Measurements from ENCODE around the gene SPG11. TPM values are rescaled to one million over a fixed set of nuclear protein-coding genes. Genes with fewer than 3 reads are reported as not detected.

The SPG11 gene
- total and polyA plus RNA-seq, 2 experiments from 2014 or later = 23.3 to 42.2 TPM

DNA sequence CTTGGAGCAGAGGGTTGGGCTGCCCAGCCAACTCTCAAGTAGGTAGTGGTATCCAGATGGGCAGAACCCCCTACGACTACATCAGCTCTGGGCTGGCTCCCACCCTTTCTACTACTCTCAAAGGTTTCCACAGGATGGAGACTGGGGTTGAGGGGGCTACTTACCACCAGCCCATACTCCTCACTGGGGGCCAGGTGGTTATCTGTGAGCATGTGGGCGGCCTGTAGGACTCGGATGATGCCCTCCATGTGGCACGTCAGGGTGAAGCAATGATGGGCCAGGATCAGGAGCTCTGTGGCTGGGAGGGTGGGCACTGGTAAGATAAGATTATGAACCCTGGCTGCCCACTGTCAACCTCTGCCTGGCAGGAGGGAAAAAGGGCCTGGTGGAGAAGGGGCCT, 93.1 kb downstream of the SPG11 start:
- TF ChIP-seq STAT1 (IDR thresholded peaks at IDR 0.05; ENCODE audit: unreplicated experiment) = no peak
- no peak for TF ChIP-seq CREB1 (CRISPR knock-in tag; IDR thresholded peaks at IDR 0.05; ENCODE audit: low read depth)
- TF ChIP-seq, protein P1, sequence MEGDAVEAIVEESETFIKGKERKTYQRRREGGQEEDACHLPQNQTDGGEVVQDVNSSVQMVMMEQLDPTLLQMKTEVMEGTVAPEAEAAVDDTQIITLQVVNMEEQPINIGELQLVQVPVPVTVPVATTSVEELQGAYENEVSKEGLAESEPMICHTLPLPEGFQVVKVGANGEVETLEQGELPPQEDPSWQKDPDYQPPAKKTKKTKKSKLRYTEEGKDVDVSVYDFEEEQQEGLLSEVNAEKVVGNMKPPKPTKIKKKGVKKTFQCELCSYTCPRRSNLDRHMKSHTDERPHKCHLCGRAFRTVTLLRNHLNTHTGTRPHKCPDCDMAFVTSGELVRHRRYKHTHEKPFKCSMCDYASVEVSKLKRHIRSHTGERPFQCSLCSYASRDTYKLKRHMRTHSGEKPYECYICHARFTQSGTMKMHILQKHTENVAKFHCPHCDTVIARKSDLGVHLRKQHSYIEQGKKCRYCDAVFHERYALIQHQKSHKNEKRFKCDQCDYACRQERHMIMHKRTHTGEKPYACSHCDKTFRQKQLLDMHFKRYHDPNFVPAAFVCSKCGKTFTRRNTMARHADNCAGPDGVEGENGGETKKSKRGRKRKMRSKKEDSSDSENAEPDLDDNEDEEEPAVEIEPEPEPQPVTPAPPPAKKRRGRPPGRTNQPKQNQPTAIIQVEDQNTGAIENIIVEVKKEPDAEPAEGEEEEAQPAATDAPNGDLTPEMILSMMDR (conservative IDR thresholded peaks at IDR 0.05; ENCODE audit: low read depth in 2 of 2) = no peak
- no peak for TF ChIP-seq ZNF114 (CRISPR knock-in tag; IDR thresholded peaks at IDR 0.05)
- TF ChIP-seq EZH2 (IDR thresholded peaks at IDR 0.05; ENCODE audit: low read depth, unreplicated experiment) = no peak
- TF ChIP-seq, protein P2, sequence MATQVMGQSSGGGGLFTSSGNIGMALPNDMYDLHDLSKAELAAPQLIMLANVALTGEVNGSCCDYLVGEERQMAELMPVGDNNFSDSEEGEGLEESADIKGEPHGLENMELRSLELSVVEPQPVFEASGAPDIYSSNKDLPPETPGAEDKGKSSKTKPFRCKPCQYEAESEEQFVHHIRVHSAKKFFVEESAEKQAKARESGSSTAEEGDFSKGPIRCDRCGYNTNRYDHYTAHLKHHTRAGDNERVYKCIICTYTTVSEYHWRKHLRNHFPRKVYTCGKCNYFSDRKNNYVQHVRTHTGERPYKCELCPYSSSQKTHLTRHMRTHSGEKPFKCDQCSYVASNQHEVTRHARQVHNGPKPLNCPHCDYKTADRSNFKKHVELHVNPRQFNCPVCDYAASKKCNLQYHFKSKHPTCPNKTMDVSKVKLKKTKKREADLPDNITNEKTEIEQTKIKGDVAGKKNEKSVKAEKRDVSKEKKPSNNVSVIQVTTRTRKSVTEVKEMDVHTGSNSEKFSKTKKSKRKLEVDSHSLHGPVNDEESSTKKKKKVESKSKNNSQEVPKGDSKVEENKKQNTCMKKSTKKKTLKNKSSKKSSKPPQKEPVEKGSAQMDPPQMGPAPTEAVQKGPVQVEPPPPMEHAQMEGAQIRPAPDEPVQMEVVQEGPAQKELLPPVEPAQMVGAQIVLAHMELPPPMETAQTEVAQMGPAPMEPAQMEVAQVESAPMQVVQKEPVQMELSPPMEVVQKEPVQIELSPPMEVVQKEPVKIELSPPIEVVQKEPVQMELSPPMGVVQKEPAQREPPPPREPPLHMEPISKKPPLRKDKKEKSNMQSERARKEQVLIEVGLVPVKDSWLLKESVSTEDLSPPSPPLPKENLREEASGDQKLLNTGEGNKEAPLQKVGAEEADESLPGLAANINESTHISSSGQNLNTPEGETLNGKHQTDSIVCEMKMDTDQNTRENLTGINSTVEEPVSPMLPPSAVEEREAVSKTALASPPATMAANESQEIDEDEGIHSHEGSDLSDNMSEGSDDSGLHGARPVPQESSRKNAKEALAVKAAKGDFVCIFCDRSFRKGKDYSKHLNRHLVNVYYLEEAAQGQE (IDR thresholded peaks at IDR 0.05; ENCODE audit: unreplicated experiment) = no peak
- no peak for TF ChIP-seq ZNF331 (CRISPR knock-in tag; IDR thresholded peaks at IDR 0.05; ENCODE audit: low read depth)
- no peak for TF ChIP-seq POLR2AphosphoS5 (IDR thresholded peaks at IDR 0.05; ENCODE audit: low read depth)
- TF ChIP-seq, protein P3, sequence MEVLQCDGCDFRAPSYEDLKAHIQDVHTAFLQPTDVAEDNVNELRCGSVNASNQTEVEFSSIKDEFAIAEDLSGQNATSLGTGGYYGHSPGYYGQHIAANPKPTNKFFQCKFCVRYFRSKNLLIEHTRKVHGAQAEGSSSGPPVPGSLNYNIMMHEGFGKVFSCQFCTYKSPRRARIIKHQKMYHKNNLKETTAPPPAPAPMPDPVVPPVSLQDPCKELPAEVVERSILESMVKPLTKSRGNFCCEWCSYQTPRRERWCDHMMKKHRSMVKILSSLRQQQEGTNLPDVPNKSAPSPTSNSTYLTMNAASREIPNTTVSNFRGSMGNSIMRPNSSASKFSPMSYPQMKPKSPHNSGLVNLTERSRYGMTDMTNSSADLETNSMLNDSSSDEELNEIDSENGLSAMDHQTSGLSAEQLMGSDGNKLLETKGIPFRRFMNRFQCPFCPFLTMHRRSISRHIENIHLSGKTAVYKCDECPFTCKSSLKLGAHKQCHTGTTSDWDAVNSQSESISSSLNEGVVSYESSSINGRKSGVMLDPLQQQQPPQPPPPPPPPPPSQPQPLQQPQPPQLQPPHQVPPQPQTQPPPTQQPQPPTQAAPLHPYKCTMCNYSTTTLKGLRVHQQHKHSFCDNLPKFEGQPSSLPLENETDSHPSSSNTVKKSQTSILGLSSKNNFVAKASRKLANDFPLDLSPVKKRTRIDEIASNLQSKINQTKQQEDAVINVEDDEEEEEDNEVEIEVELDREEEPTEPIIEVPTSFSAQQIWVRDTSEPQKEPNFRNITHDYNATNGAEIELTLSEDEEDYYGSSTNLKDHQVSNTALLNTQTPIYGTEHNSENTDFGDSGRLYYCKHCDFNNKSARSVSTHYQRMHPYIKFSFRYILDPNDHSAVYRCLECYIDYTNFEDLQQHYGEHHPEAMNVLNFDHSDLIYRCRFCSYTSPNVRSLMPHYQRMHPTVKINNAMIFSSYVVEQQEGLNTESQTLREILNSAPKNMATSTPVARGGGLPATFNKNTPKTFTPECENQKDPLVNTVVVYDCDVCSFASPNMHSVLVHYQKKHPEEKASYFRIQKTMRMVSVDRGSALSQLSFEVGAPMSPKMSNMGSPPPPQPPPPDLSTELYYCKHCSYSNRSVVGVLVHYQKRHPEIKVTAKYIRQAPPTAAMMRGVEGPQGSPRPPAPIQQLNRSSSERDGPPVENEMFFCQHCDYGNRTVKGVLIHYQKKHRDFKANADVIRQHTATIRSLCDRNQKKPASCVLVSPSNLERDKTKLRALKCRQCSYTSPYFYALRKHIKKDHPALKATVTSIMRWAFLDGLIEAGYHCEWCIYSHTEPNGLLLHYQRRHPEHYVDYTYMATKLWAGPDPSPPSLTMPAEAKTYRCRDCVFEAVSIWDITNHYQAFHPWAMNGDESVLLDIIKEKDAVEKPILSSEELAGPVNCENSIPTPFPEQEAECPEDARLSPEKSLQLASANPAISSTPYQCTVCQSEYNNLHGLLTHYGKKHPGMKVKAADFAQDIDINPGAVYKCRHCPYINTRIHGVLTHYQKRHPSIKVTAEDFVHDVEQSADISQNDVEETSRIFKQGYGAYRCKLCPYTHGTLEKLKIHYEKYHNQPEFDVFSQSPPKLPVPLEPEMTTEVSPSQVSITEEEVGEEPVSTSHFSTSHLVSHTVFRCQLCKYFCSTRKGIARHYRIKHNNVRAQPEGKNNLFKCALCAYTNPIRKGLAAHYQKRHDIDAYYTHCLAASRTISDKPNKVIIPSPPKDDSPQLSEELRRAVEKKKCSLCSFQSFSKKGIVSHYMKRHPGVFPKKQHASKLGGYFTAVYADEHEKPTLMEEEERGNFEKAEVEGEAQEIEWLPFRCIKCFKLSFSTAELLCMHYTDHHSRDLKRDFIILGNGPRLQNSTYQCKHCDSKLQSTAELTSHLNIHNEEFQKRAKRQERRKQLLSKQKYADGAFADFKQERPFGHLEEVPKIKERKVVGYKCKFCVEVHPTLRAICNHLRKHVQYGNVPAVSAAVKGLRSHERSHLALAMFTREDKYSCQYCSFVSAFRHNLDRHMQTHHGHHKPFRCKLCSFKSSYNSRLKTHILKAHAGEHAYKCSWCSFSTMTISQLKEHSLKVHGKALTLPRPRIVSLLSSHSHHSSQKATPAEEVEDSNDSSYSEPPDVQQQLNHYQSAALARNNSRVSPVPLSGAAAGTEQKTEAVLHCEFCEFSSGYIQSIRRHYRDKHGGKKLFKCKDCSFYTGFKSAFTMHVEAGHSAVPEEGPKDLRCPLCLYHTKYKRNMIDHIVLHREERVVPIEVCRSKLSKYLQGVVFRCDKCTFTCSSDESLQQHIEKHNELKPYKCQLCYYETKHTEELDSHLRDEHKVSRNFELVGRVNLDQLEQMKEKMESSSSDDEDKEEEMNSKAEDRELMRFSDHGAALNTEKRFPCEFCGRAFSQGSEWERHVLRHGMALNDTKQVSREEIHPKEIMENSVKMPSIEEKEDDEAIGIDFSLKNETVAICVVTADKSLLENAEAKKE (CRISPR knock-in tag; IDR thresholded peaks at IDR 0.05) = no peak
- TF ChIP-seq NANOG (IDR thresholded peaks at IDR 0.05; ENCODE audit: borderline replicate concordance) = no peak
- TF ChIP-seq EZH2phosphoT487 (IDR thresholded peaks at IDR 0.05; ENCODE audit: unreplicated experiment) = no peak
- TF ChIP-seq, protein P4, sequence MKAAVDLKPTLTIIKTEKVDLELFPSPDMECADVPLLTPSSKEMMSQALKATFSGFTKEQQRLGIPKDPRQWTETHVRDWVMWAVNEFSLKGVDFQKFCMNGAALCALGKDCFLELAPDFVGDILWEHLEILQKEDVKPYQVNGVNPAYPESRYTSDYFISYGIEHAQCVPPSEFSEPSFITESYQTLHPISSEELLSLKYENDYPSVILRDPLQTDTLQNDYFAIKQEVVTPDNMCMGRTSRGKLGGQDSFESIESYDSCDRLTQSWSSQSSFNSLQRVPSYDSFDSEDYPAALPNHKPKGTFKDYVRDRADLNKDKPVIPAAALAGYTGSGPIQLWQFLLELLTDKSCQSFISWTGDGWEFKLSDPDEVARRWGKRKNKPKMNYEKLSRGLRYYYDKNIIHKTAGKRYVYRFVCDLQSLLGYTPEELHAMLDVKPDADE (IDR thresholded peaks at IDR 0.05) = no peak
- TF ChIP-seq JUNB (IDR thresholded peaks at IDR 0.05; ENCODE audit: unreplicated experiment) = no peak
- Histone ChIP-seq H3F3A (replicated peaks; ENCODE audit: low read depth) (peaks cover 10% of the 10 kb centered on the region; the same call in 1 of the 2 replicates), H3K79me2 (replicated peaks; ENCODE audit: insufficient read depth) (no peaks in the 10 kb centered on the region), H2AFZ (no peak overlapping the region), H3K27ac (ENCODE audit: low read depth) (no peak overlapping the region), H3K4me3 (no peak overlapping the region), H3K36me3 (ENCODE audit: insufficient read depth) (peaks cover 8% of the 10 kb centered on the region), H4K20me1 (replicated peaks; ENCODE audit: insufficient read depth) (no peaks in the 10 kb centered on the region; the same call in 1 of the 2 replicates), H3K9me2 (ENCODE audit: insufficient read depth) (no peaks in the 10 kb centered on the region), H3K4me2 (no peak overlapping the region), H3K4me1 (ENCODE audit: insufficient read depth) (no peaks in the 10 kb centered on the region), H3K27me3 (ENCODE audit: insufficient read depth) (no peaks in the 10 kb centered on the region)
- H3K9me3 Mint-ChIP-seq = peaks cover 13% of the 10 kb centered on the region
- H3K36me3 Mint-ChIP-seq (ENCODE audit: low read depth) = peaks cover 61% of the 10 kb centered on the region
- H3K4me1 Mint-ChIP-seq = no peaks in the 10 kb centered on the region
- peaks cover 7% of the 10 kb centered on the region for H3K27me3 Mint-ChIP-seq (ENCODE audit: insufficient read depth, low read depth, poor library complexity)
- DNase-seq (ENCODE audit: low spot score) = no peak
- no peak overlapping the region for H3K27ac Mint-ChIP-seq
- no peak overlapping the region for H3K4me3 Mint-ChIP-seq
- no peak for ATAC-seq

Measured in GM23338 (cell line).